Measurements from ENCODE around the gene MOCOS. TPM values are rescaled to one million over a fixed set of nuclear protein-coding genes. Genes with fewer than 3 reads are reported as not detected.

Gene MOCOS
- total and polyA plus RNA-seq, 2 donors (not counting 1 experiment from before 2014, with no cell fraction given), result 0.01 to 0.05 TPM

GRCh38 chr18:36197511-36198166 is 10.3 kb downstream of the MOCOS start:
- H3K4me2 ChIP-seq (replicated peaks; ENCODE audit: low read depth, low read length, poor library complexity, severe bottlenecking), result no peak overlapping the region
- no peaks in the 10 kb centered on the region for H3K4me1 Mint-ChIP-seq
- no peak overlapping the region for H3K4me3 ChIP-seq (ENCODE audit: control extremely low read depth in 1 of 5, extremely low read depth in 1 of 5, insufficient read depth in 1 of 5, low read depth in 2 of 5, low read length in 4 of 5)
- no peaks in the 10 kb centered on the region for H3K9me3 Mint-ChIP-seq (ENCODE audit: insufficient read depth)
- H3K4me3 Mint-ChIP-seq, result no peak overlapping the region
- H4K20me1 ChIP-seq (ENCODE audit: control insufficient read depth, insufficient read depth, low read length, poor library complexity, severe bottlenecking), result no peaks in the 10 kb centered on the region
- no peaks in the 10 kb centered on the region for H3K36me3 ChIP-seq (replicated peaks in 1 of 2; ENCODE audit: control extremely low read depth in 1 of 2, control insufficient read depth in 1 of 2, extremely low read depth in 1 of 2, insufficient read depth in 2 of 2, low read length in 1 of 2)
- no peaks in the 10 kb centered on the region for H3K9me3 ChIP-seq (ENCODE audit: control extremely low read depth in 1 of 3, control insufficient read depth in 2 of 3, insufficient read depth in 1 of 3, low read length in 2 of 3)
- peaks cover 11% of the 10 kb centered on the region for H3K27me3 Mint-ChIP-seq
- H3K4me1 ChIP-seq (ENCODE audit: control insufficient read depth in 2 of 2, insufficient read depth in 2 of 2, low read length in 2 of 2), result no peaks in the 10 kb centered on the region
- intact Hi-C loops (cut with micrococcal nuclease), result no loop called here
- no peaks in the 10 kb centered on the region for H3K79me2 ChIP-seq (ENCODE audit: control insufficient read depth, insufficient read depth, low read length)
- H3K27ac ChIP-seq (ENCODE audit: low read length in 2 of 2), result no peak overlapping the region
- no peak overlapping the region for H2AFZ ChIP-seq (ENCODE audit: insufficient read depth, low read depth, low read length, poor library complexity, severe bottlenecking)
- CTCF ChIA-PET, result no interaction called here
- ATAC-seq (ENCODE audit: low read depth), result no peak
- H3K27me3 ChIP-seq (replicated peaks in 1 of 4; ENCODE audit: control extremely low read depth in 1 of 4, control insufficient read depth in 3 of 4, insufficient read depth in 4 of 4, low read length in 3 of 4), result no peaks in the 10 kb centered on the region
- TF ChIP-seq CTCF (IDR thresholded peaks at IDR 0.05), result no peak
- no peak for TF ChIP-seq EZH2 (IDR thresholded peaks at IDR 0.05; ENCODE audit: borderline replicate concordance, insufficient read depth, low read depth, low read length, poor library complexity, severe bottlenecking)
- POLR2A ChIA-PET, result no interaction called here
- no peak overlapping the region for H3K9ac ChIP-seq (ENCODE audit: low read length)
- H3K27ac Mint-ChIP-seq, result no peak overlapping the region
- no peak for DNase-seq

- WGBS (ENCODE audit: insufficient coverage), result 88% methylated on average over 20 of the region's 22 CpGs
- Histone ChIP-seq H3K4me3 (ENCODE audit: control extremely low read depth in 1 of 5, extremely low read depth in 1 of 5, insufficient read depth in 1 of 5, low read depth in 2 of 5, low read length in 4 of 5) (no peak overlapping the region), H3K9me3 (ENCODE audit: control extremely low read depth in 1 of 3, control insufficient read depth in 2 of 3, insufficient read depth in 1 of 3, low read length in 2 of 3) (no peaks in the 10 kb centered on the region), H3K36me3 (replicated peaks in 1 of 2; ENCODE audit: control extremely low read depth in 1 of 2, control insufficient read depth in 1 of 2, extremely low read depth in 1 of 2, insufficient read depth in 2 of 2, low read length in 1 of 2) (no peaks in the 10 kb centered on the region), H4K20me1 (ENCODE audit: control insufficient read depth, insufficient read depth, low read length, poor library complexity, severe bottlenecking) (no peaks in the 10 kb centered on the region), H2AFZ (ENCODE audit: insufficient read depth, low read depth, low read length, poor library complexity, severe bottlenecking) (no peak overlapping the region), H3K9ac (ENCODE audit: low read length) (no peak overlapping the region), H3K27me3 (replicated peaks in 1 of 4; ENCODE audit: control extremely low read depth in 1 of 4, control insufficient read depth in 3 of 4, insufficient read depth in 4 of 4, low read length in 3 of 4) (no peaks in the 10 kb centered on the region), H3K4me1 (ENCODE audit: control insufficient read depth in 2 of 2, insufficient read depth in 2 of 2, low read length in 2 of 2) (no peaks in the 10 kb centered on the region), H3K4me2 (replicated peaks; ENCODE audit: low read depth, low read length, poor library complexity, severe bottlenecking) (no peak overlapping the region), H3K79me2 (ENCODE audit: control insufficient read depth, insufficient read depth, low read length) (no peaks in the 10 kb centered on the region), H3K27ac (ENCODE audit: low read length in 2 of 2) (no peak overlapping the region)
- intact Hi-C loops (cut with micrococcal nuclease), result no loop called here
- no peak for ATAC-seq (ENCODE audit: low read depth)
- no peak for DNase-seq
- no peak overlapping the region for H3K27ac Mint-ChIP-seq
- CTCF ChIA-PET, result no interaction called here
- no peak for TF ChIP-seq EZH2 (IDR thresholded peaks at IDR 0.05; ENCODE audit: borderline replicate concordance, insufficient read depth, low read depth, low read length, poor library complexity, severe bottlenecking)
- no peak for TF ChIP-seq CTCF (IDR thresholded peaks at IDR 0.05)
- peaks cover 11% of the 10 kb centered on the region for H3K27me3 Mint-ChIP-seq
- no peaks in the 10 kb centered on the region for H3K4me1 Mint-ChIP-seq
- POLR2A ChIA-PET, result no interaction called here
- no peaks in the 10 kb centered on the region for H3K9me3 Mint-ChIP-seq (ENCODE audit: insufficient read depth)
- H3K4me3 Mint-ChIP-seq, result no peak overlapping the region
Measured at GRCh38 chr18:36199691-36200295, 12.5 kb downstream of the MOCOS start.
